Thymus (tissue), 11 donors: ENCODE data around the gene YWHAQ. TPM values are rescaled to one million over a fixed set of nuclear protein-coding genes. Genes with fewer than 3 reads are reported as not detected.
"Not testable (repeated sequence)": the region's sequence is repeated elsewhere in the genome, so short reads cannot be mapped to it uniquely, and the experiment has no call there.

ENCODE experiments used
- DNase-seq, 9 donors: peaks; one replicate each; pipeline ENCODE4 v3.0.0-alpha.2; 2013; ENCODE audit warnings: low spot score in 9 of 9, low read depth in 6 of 9, missing footprints in 1 of 9
- H3K27ac ChIP-seq, 2 donors: one replicate each; pipeline ENCODE4 v1.5.1; 2013; ENCODE audit warnings: control low read depth in 1 of 2, low read depth in 1 of 2, low read length in 1 of 2, mild to moderate bottlenecking in 1 of 2, moderate library complexity in 1 of 2
- H3K27me3 ChIP-seq, 2 donors: one replicate each; pipeline ENCODE4 v1.5.1; 2013; ENCODE audit warnings: low read length in 1 of 2; ENCODE audit not compliant: control insufficient read depth in 2 of 2, insufficient read depth in 1 of 2
- H3K36me3 ChIP-seq, 2 donors: one replicate each; pipeline ENCODE4 v1.5.1; 2013; ENCODE audit warnings: low read length in 1 of 2, mild to moderate bottlenecking in 1 of 2, moderate library complexity in 1 of 2; ENCODE audit not compliant: control insufficient read depth in 2 of 2, insufficient read depth in 2 of 2
- H3K4me1 ChIP-seq, 2 donors: one replicate each; pipeline ENCODE4 v1.5.1; 2013; ENCODE audit warnings: low read length in 2 of 2; ENCODE audit not compliant: control insufficient read depth in 2 of 2, insufficient read depth in 2 of 2
- H3K4me3 ChIP-seq, 2 donors: one replicate each; pipeline ENCODE4 v1.5.1; 2013; ENCODE audit warnings: low read length in 2 of 2, control low read depth in 1 of 2, mild to moderate bottlenecking in 1 of 2
- H3K9me3 ChIP-seq, 2 donors: one replicate each; pipeline ENCODE4 v1.5.1; 2013; ENCODE audit warnings: low read length in 1 of 2, mild to moderate bottlenecking in 1 of 2; ENCODE audit not compliant: control insufficient read depth in 2 of 2, insufficient read depth in 1 of 2
- WGBS: extraction: QIAGEN DNeasy Blood & Tissue Kit; methylation state at CpG from one replicate; pipeline ENCODE4 v1.1.7; 2013; 5-methylcytosine and 5-hydroxymethylcytosine counted together
- polyA plus RNA-seq: library from polyadenylated mRNA; stranded (reverse); fragments of 200-250 nt; gene quantifications from one replicate; pipeline ENCODE4 v1.2.3, GENCODE V29; 2013
- total RNA-seq: library from RNA; stranded (reverse); fragments of 120-200 nt; gene quantifications from one replicate; pipeline ENCODE4 v1.2.4, GENCODE V29; 2013
- donor health status: healthy.

The YWHAQ gene
- total and polyA plus RNA-seq, 2 donors = 117 to 182 TPM

DNA sequence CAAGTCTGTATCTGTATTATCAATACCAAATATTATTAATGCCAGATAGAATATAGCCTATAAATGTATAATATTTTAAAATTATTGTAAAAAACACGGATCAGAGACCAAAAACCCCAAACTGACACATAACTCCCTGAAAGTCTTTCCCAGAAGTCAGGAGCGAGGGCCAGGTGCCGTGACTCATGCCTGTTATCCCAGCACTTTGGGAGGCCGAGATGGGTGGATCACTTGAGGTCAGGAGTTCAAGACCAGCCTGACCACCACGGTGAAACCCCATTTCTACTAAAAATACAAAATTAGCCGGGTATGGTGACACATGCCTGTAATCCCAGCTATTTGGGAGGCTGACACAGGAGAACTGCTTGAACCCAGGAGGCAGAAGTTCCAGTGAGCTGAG is 35.5 kb downstream of the YWHAQ start:
- H3K36me3 ChIP-seq = peaks cover 19 to 46% of the 10 kb centered on the region in 2 donors
- not testable (repeated sequence) for H3K27ac ChIP-seq, H3K4me1 ChIP-seq, DNase-seq, H3K27me3 ChIP-seq, H3K9me3 ChIP-seq, H3K4me3 ChIP-seq
- 90% methylated on average over 6 of the region's 6 CpGs for WGBS

DNA sequence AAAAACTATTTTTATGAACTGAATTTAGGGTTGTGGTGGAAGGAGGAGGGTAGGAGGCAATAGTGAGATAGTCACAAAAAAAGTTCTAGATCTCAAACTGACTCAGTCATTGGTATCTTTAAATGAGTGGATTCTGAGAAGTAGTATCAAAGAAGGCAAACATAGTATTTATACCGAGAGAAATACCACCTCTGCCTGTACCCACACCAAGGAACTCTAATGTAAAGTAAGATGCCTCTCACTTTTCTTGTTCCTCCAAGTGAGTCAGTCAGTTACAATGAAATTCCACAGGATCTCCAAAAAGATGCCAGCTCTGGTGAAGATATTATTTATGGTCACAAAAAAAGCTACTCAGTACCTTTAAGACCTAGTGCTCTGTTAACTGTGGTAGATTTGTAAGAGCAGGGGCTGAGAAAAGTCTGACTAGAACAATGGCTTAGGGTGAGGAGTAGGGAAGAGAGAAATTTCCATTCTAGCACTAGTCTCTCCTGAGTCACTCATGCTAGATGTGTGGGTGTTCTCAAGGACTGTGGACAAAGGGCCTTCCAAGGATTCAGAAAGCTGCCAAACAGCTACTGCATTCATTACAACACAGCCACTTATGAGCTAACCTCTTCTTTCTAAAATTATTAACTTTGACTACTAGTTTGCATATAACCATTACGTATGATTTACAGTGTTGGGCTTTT is 36.3 kb downstream of the YWHAQ start:
- H3K4me1 ChIP-seq = peaks cover 0 to 3% of the 10 kb centered on the region in 2 donors
- no peaks in the 10 kb centered on the region for H3K27me3 ChIP-seq
- peaks cover 14 to 46% of the 10 kb centered on the region in 2 donors for H3K36me3 ChIP-seq
- H3K4me3 ChIP-seq = no peak overlapping the region
- H3K9me3 ChIP-seq = no peaks in the 10 kb centered on the region
- WGBS = 91% methylated on average over 2 of the region's 2 CpGs
- DNase-seq = no peak
- H3K27ac ChIP-seq = no peak overlapping the region

DNA sequence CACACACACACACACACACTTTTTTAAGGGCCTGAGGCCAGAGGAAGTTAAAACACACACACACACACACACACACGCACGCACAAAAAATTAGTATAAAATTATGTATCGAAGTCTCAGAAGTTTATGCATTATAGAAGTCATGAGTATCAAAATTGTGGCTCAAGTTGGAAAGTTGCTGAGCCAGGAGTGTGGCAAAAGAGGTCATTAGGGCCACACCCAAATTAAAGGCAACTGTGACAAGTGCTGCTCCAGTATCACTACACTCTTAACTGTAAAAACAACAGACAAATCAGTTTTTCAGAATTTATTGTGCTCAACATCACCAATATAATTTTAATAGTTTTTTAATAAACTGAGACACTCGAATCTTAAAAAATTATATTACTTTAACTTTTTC is 36.9 kb downstream of the YWHAQ start:
- Histone ChIP-seq H3K4me1 (peaks cover 0 to 3% of the 10 kb centered on the region in 2 donors), H3K9me3 (no peaks in the 10 kb centered on the region), H3K27ac (no peak overlapping the region), H3K4me3 (no peak overlapping the region), H3K27me3 (no peaks in the 10 kb centered on the region), H3K36me3 (peaks cover 8 to 44% of the 10 kb centered on the region in 2 donors)
- 97% methylated on average over 4 of the region's 4 CpGs for WGBS
- no peak for DNase-seq

DNA sequence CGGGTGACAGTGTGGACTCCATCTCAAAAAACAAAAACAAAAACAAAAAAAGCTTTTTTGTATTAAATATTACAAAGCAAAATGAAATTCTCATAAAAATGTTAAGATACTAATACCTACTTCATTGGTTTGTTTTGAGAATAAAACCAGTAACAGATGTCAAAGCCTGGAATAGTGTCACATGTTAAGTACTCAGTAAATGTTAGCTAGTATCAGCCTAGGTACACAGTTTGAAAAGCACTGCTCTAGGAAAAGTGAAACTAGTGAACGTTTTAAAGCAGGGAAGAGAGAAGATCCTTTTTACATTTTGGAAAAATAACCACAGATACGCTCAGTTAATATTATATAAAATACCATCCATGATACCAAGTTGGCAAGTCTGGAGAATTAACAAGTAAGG is 38.1 kb downstream of the YWHAQ start:
- no peaks in the 10 kb centered on the region for H3K9me3 ChIP-seq
- no peak for DNase-seq
- H3K4me1 ChIP-seq = peaks cover 0 to 3% of the 10 kb centered on the region in 2 donors
- H3K27me3 ChIP-seq = no peaks in the 10 kb centered on the region
- WGBS = 89% methylated on average over 3 of the region's 3 CpGs
- peaks cover 5 to 44% of the 10 kb centered on the region in 2 donors for H3K36me3 ChIP-seq
- no peak overlapping the region for H3K27ac ChIP-seq
- no peak overlapping the region for H3K4me3 ChIP-seq

DNA sequence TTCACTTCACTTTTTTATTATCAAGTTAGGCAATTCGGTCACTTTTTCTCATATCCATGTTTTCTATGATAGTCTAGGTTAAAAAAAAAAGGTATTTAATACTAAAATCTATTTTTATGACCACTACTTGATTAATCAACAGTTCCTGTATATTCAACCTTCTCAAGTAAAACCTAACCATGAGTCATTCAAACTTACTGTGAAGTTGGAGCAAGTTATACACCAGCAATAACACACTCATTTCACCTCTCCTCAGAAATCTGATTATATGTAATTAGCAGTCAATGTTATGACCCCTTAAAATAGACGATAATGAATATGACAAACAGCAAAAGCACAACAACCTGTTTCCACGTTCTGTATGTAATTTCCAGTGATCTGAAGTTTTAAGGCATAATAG is 40.2 kb downstream of the YWHAQ start:
- Histone ChIP-seq H3K27ac (no peak overlapping the region), H3K36me3 (peaks cover 7 to 60% of the 10 kb centered on the region in 2 donors), H3K4me1 (peaks cover 0 to 3% of the 10 kb centered on the region in 2 donors), H3K27me3 (no peaks in the 10 kb centered on the region), H3K9me3 (no peaks in the 10 kb centered on the region), H3K4me3 (no peak overlapping the region)
- WGBS = 97% methylated on average over 3 of the region's 3 CpGs
- DNase-seq = no peak

DNA sequence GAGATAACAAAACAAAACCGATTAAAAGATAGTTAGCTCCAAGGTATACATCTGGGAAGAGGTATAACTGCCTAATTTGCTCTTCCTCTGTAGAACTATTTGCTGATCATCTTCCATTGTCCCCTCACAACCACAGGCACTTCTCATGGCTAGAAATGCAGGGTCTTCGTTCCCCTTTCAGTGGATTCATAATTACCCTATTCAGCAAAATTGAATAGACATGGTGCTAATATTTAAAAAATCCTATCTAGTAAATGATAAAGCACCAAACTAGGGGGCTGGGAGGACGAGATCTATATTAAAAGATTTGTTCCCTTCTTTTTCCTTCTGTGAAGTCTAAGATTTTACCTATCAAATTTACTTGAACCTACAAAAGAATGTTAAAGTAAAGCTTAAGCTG is 44.3 kb downstream of the YWHAQ start:
- DNase-seq = no peak
- H3K9me3 ChIP-seq = no peaks in the 10 kb centered on the region
- no peaks in the 10 kb centered on the region for H3K27me3 ChIP-seq
- no peak overlapping the region for H3K27ac ChIP-seq
- WGBS = 99% methylated on average over 3 of the region's 3 CpGs
- H3K36me3 ChIP-seq = peaks cover 10 to 76% of the 10 kb centered on the region in 2 donors
- no peak overlapping the region for H3K4me3 ChIP-seq
- H3K4me1 ChIP-seq = no peaks in the 10 kb centered on the region

DNA sequence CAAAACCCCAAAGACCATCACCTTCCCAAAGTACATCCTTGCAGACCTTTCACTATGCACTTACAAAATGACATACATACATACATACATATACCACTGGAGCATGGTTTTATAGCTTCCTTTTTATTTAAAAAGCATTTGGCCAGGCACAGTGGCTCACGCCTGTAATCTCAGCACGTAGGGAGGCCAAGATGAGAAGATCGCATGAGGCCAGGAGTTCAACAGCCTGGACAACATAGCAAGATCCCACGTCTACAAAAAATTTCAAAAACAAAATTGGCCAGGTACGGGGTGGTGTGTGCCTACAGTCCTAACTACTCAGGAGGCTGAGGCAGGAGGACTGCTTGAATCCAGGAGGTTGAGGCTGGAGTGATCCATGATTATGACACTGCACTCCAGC is 45.3 kb downstream of the YWHAQ start:
- Histone ChIP-seq H3K27me3 (no peaks in the 10 kb centered on the region), H3K9me3 (no peaks in the 10 kb centered on the region), H3K4me3 (no peak overlapping the region), H3K4me1 (no peaks in the 10 kb centered on the region), H3K36me3 (peaks cover 10 to 69% of the 10 kb centered on the region in 2 donors), H3K27ac (no peak overlapping the region)
- WGBS = 98% methylated on average over 5 of the region's 5 CpGs
- no peak for DNase-seq

DNA sequence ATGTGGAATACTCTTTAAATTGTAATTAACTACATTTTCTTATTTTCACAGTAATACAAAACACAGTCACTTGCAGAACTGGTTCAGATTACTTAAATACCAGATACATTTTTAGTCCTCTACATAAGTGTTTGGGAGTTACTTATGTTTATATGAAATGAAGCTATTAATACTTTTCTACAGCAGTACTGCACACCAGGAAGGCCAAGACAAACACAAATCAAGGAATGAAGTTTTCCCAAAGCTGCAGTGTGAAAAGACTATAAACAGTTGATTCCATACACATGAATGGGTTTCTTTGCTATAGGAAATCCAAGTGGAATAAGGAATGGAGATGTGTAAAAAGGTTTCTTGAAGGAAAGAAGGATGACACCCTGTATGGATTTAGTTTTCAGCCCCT is 45.9 kb downstream of the YWHAQ start:
- peaks cover 10 to 65% of the 10 kb centered on the region in 2 donors for H3K36me3 ChIP-seq
- not testable (repeated sequence) for H3K27me3 ChIP-seq, H3K4me3 ChIP-seq, H3K9me3 ChIP-seq, DNase-seq, H3K4me1 ChIP-seq, H3K27ac ChIP-seq

DNA sequence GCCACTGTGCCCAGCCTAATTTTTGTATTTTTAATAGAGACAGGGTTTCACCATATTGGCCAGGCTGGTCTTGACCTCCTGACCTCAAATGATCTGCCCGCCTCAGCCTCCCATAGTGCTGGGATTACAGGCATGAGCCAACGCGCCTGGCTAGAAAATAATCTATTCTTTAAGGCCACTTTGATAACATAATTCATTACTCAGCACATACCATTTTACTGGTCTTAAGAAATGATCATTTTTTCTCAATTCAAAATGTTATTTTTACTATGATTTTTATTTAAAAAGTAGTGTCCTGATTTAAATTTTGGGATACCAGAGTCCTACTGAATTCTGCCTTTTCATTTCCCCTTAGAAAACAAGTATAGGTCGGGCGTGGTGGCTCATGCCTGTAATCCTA is 48.2 kb downstream of the YWHAQ start:
- peaks cover 5 to 47% of the 10 kb centered on the region in 2 donors for H3K36me3 ChIP-seq
- H3K4me1 ChIP-seq = no peaks in the 10 kb centered on the region
- H3K4me3 ChIP-seq = no peak overlapping the region
- no peak for DNase-seq
- no peak overlapping the region for H3K27ac ChIP-seq
- H3K9me3 ChIP-seq = no peaks in the 10 kb centered on the region
- 99% methylated on average over 5 of the region's 5 CpGs for WGBS
- H3K27me3 ChIP-seq = no peaks in the 10 kb centered on the region
